GM12878 (cell line): ENCODE results near the gene HIVEP1. TPM values are rescaled to one million over a fixed set of nuclear protein-coding genes. Genes with fewer than 3 reads are reported as not detected.
A peak's percentile ranks its signal among the peaks of the same experiment; 100 is the strongest.

Experiments
- ATAC-seq: fragments of 200-7000 bp; cut with Tn5 transposase; 3 replicates; pipeline ENCODE4 v1.9.1; 2020; ENCODE audit warnings: mild to moderate bottlenecking, moderate library complexity
- BruUV-seq: library from RNA; stranded (reverse); fragments of 400-500 nt; replicated peaks from 2 replicates; lab custom pipeline; 2021; lab: Mats Ljungman, UMichigan
- CTCF ChIA-PET: fragments of 300-600 bp; sonication (Branson Sonifier 250); formaldehyde crosslinking; extraction: SDS; loops from one replicate; lab custom pipeline; 2021; ENCODE audit warnings: inconsistent platforms; lab: Yijun Ruan, JAX
- POLR2A ChIA-PET: fragments of 350-600 bp; formaldehyde crosslinking; extraction: SDS; loops from one replicate; lab custom pipeline; 2021; ENCODE audit warnings: inconsistent platforms; lab: Charles Lee
- RAD21 ChIA-PET: fragments of 300-600 bp; sonication (Branson Sonifier 250); formaldehyde crosslinking; loops from one replicate; lab custom pipeline; 2023; ENCODE audit warnings: antibody characterized with exemption; ENCODE audit not compliant: unreplicated experiment; lab: Charles Lee
- SMC1A ChIA-PET: fragments of 300-600 bp; sonication (Branson Sonifier 250); formaldehyde crosslinking; loops from one replicate; lab custom pipeline; 2023; ENCODE audit not compliant: unreplicated experiment, uncharacterized antibody; lab: Charles Lee
- DNase-seq: peaks from one replicate; pipeline ENCODE4 v3.0.0-alpha.2; 2011; ENCODE audit warnings: low read depth, low spot score
- FAIRE-seq: peaks from 3 replicates; lab custom pipeline; 2011; peaks lifted over from hg19 to GRCh38; lab: Jason Lieb, UNC
- H2AFZ ChIP-seq: 2 replicates; pipeline ENCODE4 v1.6.0; 2011; ENCODE audit warnings: low read depth, low read length, control low read depth; ENCODE audit not compliant: control insufficient read depth
- H3K27ac ChIP-seq: 2 replicates; pipeline ENCODE4 v1.5.1; 2011; ENCODE audit warnings: control low read depth; ENCODE audit not compliant: control insufficient read depth, insufficient read depth
- H3K27me3 ChIP-seq, 2 experiments: replicated peaks in 1 of 2; 2 replicates each; pipeline versions ENCODE4 v1.6.0 to v1.6.1; 2011; ENCODE audit warnings: low read length in 1 of 2; ENCODE audit not compliant: control insufficient read depth in 2 of 2, insufficient read depth in 2 of 2
- H3K36me3 ChIP-seq, 2 experiments: 2 replicates each; pipeline ENCODE4 v1.5.1; 2011; ENCODE audit warnings: low read length in 1 of 2; ENCODE audit not compliant: control insufficient read depth in 2 of 2, insufficient read depth in 2 of 2
- H3K4me1 ChIP-seq: 2 replicates; pipeline ENCODE4 v1.6.1; 2011; ENCODE audit warnings: mild to moderate bottlenecking, low read length, moderate library complexity, mixed read lengths; ENCODE audit not compliant: control insufficient read depth, insufficient read depth
- H3K4me2 ChIP-seq: 2 replicates; pipeline ENCODE4 v1.6.0; 2011; ENCODE audit warnings: control low read depth; ENCODE audit not compliant: control insufficient read depth, insufficient read depth
- H3K4me3 ChIP-seq: fragments of 200-600 bp; sonication (generic); 2 replicates; pipeline ENCODE4 v1.5.1; 2016
- H3K79me2 ChIP-seq: 2 replicates; pipeline ENCODE4 v1.6.0; 2011; ENCODE audit warnings: low read length; ENCODE audit not compliant: control insufficient read depth, insufficient read depth
- H3K9ac ChIP-seq: 2 replicates; pipeline ENCODE4 v1.8.0; 2011; ENCODE audit warnings: low read length, control low read depth, mixed read lengths; ENCODE audit not compliant: control insufficient read depth, insufficient read depth
- H3K9me3 ChIP-seq: replicated peaks from 3 replicates; pipeline ENCODE4 v1.5.1; 2011; ENCODE audit warnings: mild to moderate bottlenecking, low read length; ENCODE audit not compliant: control insufficient read depth, insufficient read depth
- H4K20me1 ChIP-seq: 2 replicates; pipeline ENCODE4 v1.6.0; 2011; ENCODE audit not compliant: control insufficient read depth, insufficient read depth
- BCL11A ChIP-seq: IDR thresholded peaks from 2 replicates; pipeline ENCODE4 v1.6.1; 2011; ENCODE audit warnings: low read depth, low read length
- BHLHE40 ChIP-seq, 2 experiments: fragments of 450-650 bp in 1 of 2; IDR thresholded peaks; 2 replicates each; pipeline ENCODE4 v1.6.1; 2011 to 2017; ENCODE audit warnings: low read depth in 2 of 2, borderline replicate concordance in 1 of 2, improper control_type of control experiment in 1 of 2, low read length in 1 of 2, mild to moderate bottlenecking in 1 of 2
- BRCA1 ChIP-seq: IDR thresholded peaks from 2 replicates; pipeline ENCODE4 v1.6.1; 2011; ENCODE audit warnings: low read depth, low read length, improper control_type of control experiment
- CHD1 ChIP-seq: IDR thresholded peaks from 2 replicates; pipeline ENCODE4 v1.6.1; 2012; ENCODE audit warnings: low read depth, low read length, improper control_type of control experiment
- CHD4 ChIP-seq: fragments of 200-600 bp; sonication (generic); IDR thresholded peaks from 2 replicates; pipeline ENCODE4 v1.6.1; 2016; ENCODE audit warnings: mild to moderate bottlenecking
- HDAC2 ChIP-seq: fragments of 200-600 bp; sonication (generic); IDR thresholded peaks from 2 replicates; pipeline ENCODE4 v1.6.1; 2017
- NFXL1 ChIP-seq: fragments of 450-650 bp; IDR thresholded peaks from 2 replicates; pipeline ENCODE4 v1.6.1; 2017; ENCODE audit warnings: antibody characterized with exemption, mild to moderate bottlenecking, borderline replicate concordance
- NR2C1 ChIP-seq: fragments of 450-650 bp; IDR thresholded peaks from 2 replicates; pipeline ENCODE4 v1.6.1; 2017; ENCODE audit warnings: antibody characterized with exemption, mild to moderate bottlenecking, moderate library complexity
- YBX1 ChIP-seq: fragments of 450-650 bp; IDR thresholded peaks from 2 replicates; pipeline ENCODE4 v1.6.1; 2016; ENCODE audit warnings: antibody characterized with exemption
- YY1 ChIP-seq: IDR thresholded peaks from 2 replicates; pipeline ENCODE4 v1.6.1; 2011; ENCODE audit warnings: low read depth, mild to moderate bottlenecking, low read length
- ZNF274 ChIP-seq: IDR thresholded peaks from one replicate; pipeline ENCODE4 v1.8.0; 2011; ENCODE audit not compliant: insufficient read length, insufficient read depth
- WGBS: methylation state at CpG from one replicate; pipeline ENCODE4 v1.1.6; 2016; ENCODE audit warnings: low lambda C conversion rate; ENCODE audit not compliant: insufficient replicate concordance, insufficient coverage; ENCODE audit errors: missing lambda C conversion rate; 5-methylcytosine and 5-hydroxymethylcytosine counted together
- in situ Hi-C: fragments of 300-500 bp; cut with MboI; formaldehyde crosslinking; loops from 9 replicates; pipeline ENCODE4 v1.14.3; 2018; ENCODE audit warnings: mixed read lengths
- intact Hi-C: fragments of 100-400 bp; cut with micrococcal nuclease; formaldehyde crosslinking; loops from one replicate; pipeline ENCODE4 v1.14.2; 2022; ENCODE audit not compliant: unreplicated experiment
- polyA plus RNA-seq, 11 experiments: library from polyadenylated mRNA; depleted of rRNA in 4 of 11; unstranded in 6 of 11; stranded (reverse) in 5 of 11; fragments of >200 nt; fragmentation: Nextera tagmentation in 4 of 11; fragmentation: Illumina TruSeq in 1 of 11; extraction: Ambion mirVana in 4 of 11; extraction: Trizol in 1 of 11; gene quantifications; 1 replicate in 1 of 11; 2 replicates in 10 of 11; pipeline versions ENCODE4 v1.2.1 to v1.2.3, GENCODE V29; 2011 to 2016; ENCODE audit warnings: inconsistent platforms in 2 of 11, missing spikeins in 2 of 11, low read depth in 1 of 11
- total RNA-seq, 4 experiments: library from RNA; depleted of rRNA in 3 of 4; stranded (reverse); fragments of >200 nt in 3 of 4; fragmentation: Illumina TruSeq in 1 of 4; extraction: Trizol in 1 of 4; gene quantifications; 2 replicates each; pipeline versions ENCODE4 v1.2.1 to v1.2.3, GENCODE V29; 2013 to 2021
- TF ChIP-seq, protein P1 (sequence below): fragments of 450-650 bp; IDR thresholded peaks from 2 replicates; pipeline ENCODE4 v1.6.1; 2018; ENCODE audit warnings: borderline replicate concordance, mild to moderate bottlenecking; ENCODE audit not compliant: partially characterized antibody
- TF ChIP-seq, protein P2 (sequence below): IDR thresholded peaks from 2 replicates; pipeline ENCODE4 v1.6.1; 2012; ENCODE audit warnings: improper control_type of control experiment, low read depth, low read length; ENCODE audit not compliant: insufficient replicate concordance
- TF ChIP-seq, protein P3 (sequence below): fragments of 450-650 bp; IDR thresholded peaks from 2 replicates; pipeline ENCODE4 v1.6.1; 2017; ENCODE audit warnings: mild to moderate bottlenecking

HIVEP1 gene
- total and polyA plus RNA-seq, 10 of the 15 experiments (the other 5 are each of a cell fraction or from before 2014, with no cell fraction given): 4.3 to 37.5 (median 21.6) TPM

DNA sequence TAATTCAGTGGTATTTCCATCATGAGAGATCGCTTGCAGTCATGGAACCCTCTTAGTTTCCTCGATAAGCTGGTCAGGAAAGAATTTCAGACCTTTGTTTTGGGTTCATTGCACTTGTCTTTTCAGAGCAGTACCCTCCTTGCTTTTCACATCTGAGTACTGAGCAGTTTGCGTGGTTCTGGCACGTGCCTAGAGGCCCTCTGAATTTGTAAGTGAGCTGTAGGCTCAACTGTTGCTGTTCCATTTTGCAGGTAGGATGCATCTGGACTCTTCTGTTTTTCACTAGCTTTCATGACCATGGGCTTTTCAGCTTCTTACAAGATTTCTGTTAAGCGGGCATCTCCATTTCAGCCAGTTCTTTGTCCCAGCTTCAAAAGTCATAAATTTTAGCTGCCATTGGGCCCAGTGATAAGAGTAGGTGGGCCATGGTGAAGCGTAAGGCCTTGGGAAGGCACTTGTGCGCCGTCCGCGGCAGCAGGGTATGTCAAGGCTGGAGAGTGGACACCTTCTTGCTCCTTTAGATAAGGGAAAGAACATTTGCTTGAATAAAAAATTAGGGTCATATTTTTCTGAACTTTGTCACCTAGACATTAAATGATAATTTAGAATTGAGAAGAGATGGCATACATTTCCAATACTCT is 35.8 kb downstream of the HIVEP1 start:
- Histone ChIP-seq H4K20me1 (no peaks in the 10 kb centered on the region), H3K9ac (peak overlapping the region; percentile 62), H3K27ac (peak overlapping the region; percentile 95), H3K4me3 (no peak overlapping the region), H2AFZ (peak overlapping the region; percentile 70), H3K36me3 (no peaks in the 10 kb centered on the region; a peak in 1 of 4 replicates), H3K27me3 (no peaks in the 10 kb centered on the region), H3K4me2 (peak overlapping the region; percentile 76), H3K4me1 (peaks cover 46% of the 10 kb centered on the region), H3K9me3 (no peaks in the 10 kb centered on the region; the same call in 2 of the 3 replicates), H3K79me2 (peaks cover 75% of the 10 kb centered on the region)
- BruUV-seq: no TSS peak
- RAD21 ChIA-PET: interaction anchor here (0.9 to 2.2 kb wide), 9 partner anchors 9 to 337 kb away, joined by 3 to 9 read pairs (median 4); partner anchors contain the start of genes EDN1 and HIVEP1
- ATAC-seq (no peak), FAIRE-seq (no peak), DNase-seq (no peak)
- SMC1A ChIA-PET: interaction anchor here (0.6 to 2.0 kb wide), 20 partner anchors 9 to 336 kb away, joined by 3 to 15 read pairs (median 4); partner anchors contain the start of gene EDN1
- in situ Hi-C loops (no loop called here), intact Hi-C loops (no loop called here)
- WGBS: 65% methylated on average over 10 of the region's 10 CpGs
- POLR2A ChIA-PET: interaction anchor here (0.5 to 1.1 kb wide), 4 partner anchors 18 to 159 kb away, joined by 3 to 11 read pairs (median 6); no protein-coding TSS in a partner anchor
- CTCF ChIA-PET: interaction anchor here (0.7 to 1.6 kb wide), 11 partner anchors 9 to 392 kb away, joined by 3 to 5 read pairs (median 4); no protein-coding TSS in a partner anchor
- no peak for TF ChIP-seq HDAC2
- no peak for TF ChIP-seq YY1
- TF ChIP-seq CHD1: no peak
- no peak for TF ChIP-seq CHD4
- TF ChIP-seq, protein P1, sequence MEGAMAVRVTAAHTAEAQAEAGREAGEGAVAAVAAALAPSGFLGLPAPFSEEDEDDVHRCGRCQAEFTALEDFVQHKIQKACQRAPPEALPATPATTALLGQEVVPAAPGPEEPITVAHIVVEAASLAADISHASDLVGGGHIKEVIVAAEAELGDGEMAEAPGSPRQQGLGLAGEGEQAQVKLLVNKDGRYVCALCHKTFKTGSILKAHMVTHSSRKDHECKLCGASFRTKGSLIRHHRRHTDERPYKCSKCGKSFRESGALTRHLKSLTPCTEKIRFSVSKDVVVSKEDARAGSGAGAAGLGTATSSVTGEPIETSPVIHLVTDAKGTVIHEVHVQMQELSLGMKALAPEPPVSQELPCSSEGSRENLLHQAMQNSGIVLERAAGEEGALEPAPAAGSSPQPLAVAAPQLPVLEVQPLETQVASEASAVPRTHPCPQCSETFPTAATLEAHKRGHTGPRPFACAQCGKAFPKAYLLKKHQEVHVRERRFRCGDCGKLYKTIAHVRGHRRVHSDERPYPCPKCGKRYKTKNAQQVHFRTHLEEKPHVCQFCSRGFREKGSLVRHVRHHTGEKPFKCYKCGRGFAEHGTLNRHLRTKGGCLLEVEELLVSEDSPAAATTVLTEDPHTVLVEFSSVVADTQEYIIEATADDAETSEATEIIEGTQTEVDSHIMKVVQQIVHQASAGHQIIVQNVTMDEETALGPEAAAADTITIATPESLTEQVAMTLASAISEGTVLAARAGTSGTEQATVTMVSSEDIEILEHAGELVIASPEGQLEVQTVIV: no peak
- TF ChIP-seq BHLHE40 (IDR thresholded peaks at IDR 0.05; ENCODE audit: borderline replicate concordance in 1 of 2, low read depth in 2 of 2, low read length in 1 of 2): peak; percentile 55 to 78
- TF ChIP-seq BRCA1: no peak
- TF ChIP-seq, protein P2, sequence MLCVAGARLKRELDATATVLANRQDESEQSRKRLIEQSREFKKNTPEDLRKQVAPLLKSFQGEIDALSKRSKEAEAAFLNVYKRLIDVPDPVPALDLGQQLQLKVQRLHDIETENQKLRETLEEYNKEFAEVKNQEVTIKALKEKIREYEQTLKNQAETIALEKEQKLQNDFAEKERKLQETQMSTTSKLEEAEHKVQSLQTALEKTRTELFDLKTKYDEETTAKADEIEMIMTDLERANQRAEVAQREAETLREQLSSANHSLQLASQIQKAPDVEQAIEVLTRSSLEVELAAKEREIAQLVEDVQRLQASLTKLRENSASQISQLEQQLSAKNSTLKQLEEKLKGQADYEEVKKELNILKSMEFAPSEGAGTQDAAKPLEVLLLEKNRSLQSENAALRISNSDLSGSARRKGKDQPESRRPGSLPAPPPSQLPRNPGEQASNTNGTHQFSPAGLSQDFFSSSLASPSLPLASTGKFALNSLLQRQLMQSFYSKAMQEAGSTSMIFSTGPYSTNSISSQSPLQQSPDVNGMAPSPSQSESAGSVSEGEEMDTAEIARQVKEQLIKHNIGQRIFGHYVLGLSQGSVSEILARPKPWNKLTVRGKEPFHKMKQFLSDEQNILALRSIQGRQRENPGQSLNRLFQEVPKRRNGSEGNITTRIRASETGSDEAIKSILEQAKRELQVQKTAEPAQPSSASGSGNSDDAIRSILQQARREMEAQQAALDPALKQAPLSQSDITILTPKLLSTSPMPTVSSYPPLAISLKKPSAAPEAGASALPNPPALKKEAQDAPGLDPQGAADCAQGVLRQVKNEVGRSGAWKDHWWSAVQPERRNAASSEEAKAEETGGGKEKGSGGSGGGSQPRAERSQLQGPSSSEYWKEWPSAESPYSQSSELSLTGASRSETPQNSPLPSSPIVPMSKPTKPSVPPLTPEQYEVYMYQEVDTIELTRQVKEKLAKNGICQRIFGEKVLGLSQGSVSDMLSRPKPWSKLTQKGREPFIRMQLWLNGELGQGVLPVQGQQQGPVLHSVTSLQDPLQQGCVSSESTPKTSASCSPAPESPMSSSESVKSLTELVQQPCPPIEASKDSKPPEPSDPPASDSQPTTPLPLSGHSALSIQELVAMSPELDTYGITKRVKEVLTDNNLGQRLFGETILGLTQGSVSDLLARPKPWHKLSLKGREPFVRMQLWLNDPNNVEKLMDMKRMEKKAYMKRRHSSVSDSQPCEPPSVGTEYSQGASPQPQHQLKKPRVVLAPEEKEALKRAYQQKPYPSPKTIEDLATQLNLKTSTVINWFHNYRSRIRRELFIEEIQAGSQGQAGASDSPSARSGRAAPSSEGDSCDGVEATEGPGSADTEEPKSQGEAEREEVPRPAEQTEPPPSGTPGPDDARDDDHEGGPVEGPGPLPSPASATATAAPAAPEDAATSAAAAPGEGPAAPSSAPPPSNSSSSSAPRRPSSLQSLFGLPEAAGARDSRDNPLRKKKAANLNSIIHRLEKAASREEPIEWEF: no peak
- no peak for TF ChIP-seq NFXL1
- TF ChIP-seq NR2C1: no peak
- no peak for TF ChIP-seq ZNF274
- no peak for TF ChIP-seq YBX1
- TF ChIP-seq, protein P3, sequence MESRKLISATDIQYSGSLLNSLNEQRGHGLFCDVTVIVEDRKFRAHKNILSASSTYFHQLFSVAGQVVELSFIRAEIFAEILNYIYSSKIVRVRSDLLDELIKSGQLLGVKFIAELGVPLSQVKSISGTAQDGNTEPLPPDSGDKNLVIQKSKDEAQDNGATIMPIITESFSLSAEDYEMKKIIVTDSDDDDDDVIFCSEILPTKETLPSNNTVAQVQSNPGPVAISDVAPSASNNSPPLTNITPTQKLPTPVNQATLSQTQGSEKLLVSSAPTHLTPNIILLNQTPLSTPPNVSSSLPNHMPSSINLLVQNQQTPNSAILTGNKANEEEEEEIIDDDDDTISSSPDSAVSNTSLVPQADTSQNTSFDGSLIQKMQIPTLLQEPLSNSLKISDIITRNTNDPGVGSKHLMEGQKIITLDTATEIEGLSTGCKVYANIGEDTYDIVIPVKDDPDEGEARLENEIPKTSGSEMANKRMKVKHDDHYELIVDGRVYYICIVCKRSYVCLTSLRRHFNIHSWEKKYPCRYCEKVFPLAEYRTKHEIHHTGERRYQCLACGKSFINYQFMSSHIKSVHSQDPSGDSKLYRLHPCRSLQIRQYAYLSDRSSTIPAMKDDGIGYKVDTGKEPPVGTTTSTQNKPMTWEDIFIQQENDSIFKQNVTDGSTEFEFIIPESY: 0 out of 2 replicates have a peak, but pooled peaks have one; percentile 46
- TF ChIP-seq BCL11A: no peak
